ENCODE results near the gene RING1.

The RING1 gene

GRCh38 chr6:33166811-33167210 is 41.5 kb upstream of the RING1 start:
- Histone ChIP-seq H3K27me3 (ENCODE audit: control insufficient read depth in 2 of 2, insufficient read depth in 2 of 2, low read length in 2 of 2) (peaks cover 0 to 2% of the 10 kb centered on the region in 2 donors), H3K4me1 (ENCODE audit: control insufficient read depth in 2 of 2, insufficient read depth in 2 of 2, low read length in 2 of 2) (peaks cover 2 to 4% of the 10 kb centered on the region in 2 donors), H3K36me3 (ENCODE audit: control insufficient read depth in 2 of 2, insufficient read depth in 2 of 2, low read length in 2 of 2) (no peaks in the 10 kb centered on the region), H3K4me3 (ENCODE audit: low read length in 2 of 2) (no peak overlapping the region), H3K9ac (ENCODE audit: low read depth in 1 of 2, low read length in 2 of 2) (no peak overlapping the region), H3K27ac (ENCODE audit: low read depth in 2 of 2, low read length in 2 of 2) (no peak overlapping the region), H3K9me3 (ENCODE audit: control insufficient read depth in 2 of 2, low read length in 2 of 2) (no peaks in the 10 kb centered on the region)

- Histone ChIP-seq H3K4me1 (ENCODE audit: control insufficient read depth in 2 of 2, insufficient read depth in 2 of 2, low read length in 2 of 2) (no peaks in the 10 kb centered on the region), H3K9ac (ENCODE audit: low read depth in 1 of 2, low read length in 2 of 2) (no peak overlapping the region)
Observed at GRCh38 chr6:33167374-33168283, 40.7 kb upstream of the RING1 start.

DNA sequence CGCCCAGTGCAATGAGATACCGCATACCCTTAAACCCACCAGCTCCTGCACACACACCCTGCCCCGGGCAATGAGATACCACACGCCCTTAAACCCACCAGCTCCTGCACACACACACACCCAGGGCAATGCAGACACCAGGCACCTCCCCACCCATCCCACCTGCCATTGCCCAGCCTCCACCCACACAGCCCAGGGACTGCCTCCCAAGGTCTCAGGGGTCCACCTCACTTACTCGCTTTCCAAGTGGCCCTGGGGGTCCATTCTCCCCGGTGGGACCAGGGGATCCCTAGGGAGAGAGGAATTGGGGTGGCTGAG is 40.1 kb upstream of the RING1 start:
- Histone ChIP-seq H3K27ac (ENCODE audit: low read depth in 2 of 2, low read length in 2 of 2) (no peak overlapping the region), H3K9me3 (ENCODE audit: control insufficient read depth in 2 of 2, low read length in 2 of 2) (no peaks in the 10 kb centered on the region), H3K36me3 (ENCODE audit: control insufficient read depth in 2 of 2, insufficient read depth in 2 of 2, low read length in 2 of 2) (no peaks in the 10 kb centered on the region), H3K4me3 (ENCODE audit: low read length in 2 of 2) (no peak overlapping the region), H3K27me3 (ENCODE audit: control insufficient read depth in 2 of 2, insufficient read depth in 2 of 2, low read length in 2 of 2) (peaks cover 2% of the 10 kb centered on the region in 2 donors), H3K9ac (ENCODE audit: low read depth in 1 of 2, low read length in 2 of 2) (no peak overlapping the region), H3K4me1 (ENCODE audit: control insufficient read depth in 2 of 2, insufficient read depth in 2 of 2, low read length in 2 of 2) (no peaks in the 10 kb centered on the region)

More at GRCh38 chr6:33167374-33168283, 40.7 kb upstream of the RING1 start:
- Histone ChIP-seq H3K36me3 (ENCODE audit: control insufficient read depth in 2 of 2, insufficient read depth in 2 of 2, low read length in 2 of 2) (no peaks in the 10 kb centered on the region), H3K27ac (ENCODE audit: low read depth in 2 of 2, low read length in 2 of 2) (no peak overlapping the region), H3K4me3 (ENCODE audit: low read length in 2 of 2) (no peak overlapping the region), H3K9me3 (ENCODE audit: control insufficient read depth in 2 of 2, low read length in 2 of 2) (no peaks in the 10 kb centered on the region), H3K27me3 (ENCODE audit: control insufficient read depth in 2 of 2, insufficient read depth in 2 of 2, low read length in 2 of 2) (peaks cover 0 to 2% of the 10 kb centered on the region in 2 donors)

- H3K4me3 ChIP-seq (ENCODE audit: low read length in 2 of 2): no peak overlapping the region
- peaks cover 2 to 6% of the 10 kb centered on the region in 2 donors for H3K27me3 ChIP-seq (ENCODE audit: control insufficient read depth in 2 of 2, insufficient read depth in 2 of 2, low read length in 2 of 2)
- no peak overlapping the region for H3K9ac ChIP-seq (ENCODE audit: low read depth in 1 of 2, low read length in 2 of 2)
- H3K36me3 ChIP-seq (ENCODE audit: control insufficient read depth in 2 of 2, insufficient read depth in 2 of 2, low read length in 2 of 2): no peaks in the 10 kb centered on the region
- H3K27ac ChIP-seq (ENCODE audit: low read depth in 2 of 2, low read length in 2 of 2): no peak overlapping the region
- no peaks in the 10 kb centered on the region for H3K4me1 ChIP-seq (ENCODE audit: control insufficient read depth in 2 of 2, insufficient read depth in 2 of 2, low read length in 2 of 2)
- H3K9me3 ChIP-seq (ENCODE audit: control insufficient read depth in 2 of 2, low read length in 2 of 2): no peaks in the 10 kb centered on the region
Observed at GRCh38 chr6:33168639-33169038, 39.7 kb upstream of the RING1 start.

GRCh38 chr6:33169291-33170175 is 38.8 kb upstream of the RING1 start:
- no peaks in the 10 kb centered on the region for H3K9me3 ChIP-seq (ENCODE audit: control insufficient read depth in 2 of 2, low read length in 2 of 2)
- no peak overlapping the region for H3K9ac ChIP-seq (ENCODE audit: low read depth in 1 of 2, low read length in 2 of 2)
- H3K27me3 ChIP-seq (ENCODE audit: control insufficient read depth in 2 of 2, insufficient read depth in 2 of 2, low read length in 2 of 2): peaks cover 0 to 6% of the 10 kb centered on the region in 2 donors
- no peak overlapping the region for H3K27ac ChIP-seq (ENCODE audit: low read depth in 2 of 2, low read length in 2 of 2)
- H3K4me1 ChIP-seq (ENCODE audit: control insufficient read depth in 2 of 2, insufficient read depth in 2 of 2, low read length in 2 of 2): no peaks in the 10 kb centered on the region
- no peak overlapping the region for H3K4me3 ChIP-seq (ENCODE audit: low read length in 2 of 2)
- no peaks in the 10 kb centered on the region for H3K36me3 ChIP-seq (ENCODE audit: control insufficient read depth in 2 of 2, insufficient read depth in 2 of 2, low read length in 2 of 2)

GRCh38 chr6:33170176-33171015 is 37.9 kb upstream of the RING1 start:
- Histone ChIP-seq H3K4me1 (ENCODE audit: control insufficient read depth in 2 of 2, insufficient read depth in 2 of 2, low read length in 2 of 2) (no peaks in the 10 kb centered on the region), H3K9me3 (ENCODE audit: control insufficient read depth in 2 of 2, low read length in 2 of 2) (no peaks in the 10 kb centered on the region), H3K9ac (ENCODE audit: low read depth in 1 of 2, low read length in 2 of 2) (no peak overlapping the region), H3K4me3 (ENCODE audit: low read length in 2 of 2) (no peak overlapping the region), H3K27ac (ENCODE audit: low read depth in 2 of 2, low read length in 2 of 2) (no peak overlapping the region), H3K27me3 (ENCODE audit: control insufficient read depth in 2 of 2, insufficient read depth in 2 of 2, low read length in 2 of 2) (peaks cover 2 to 6% of the 10 kb centered on the region in 2 donors), H3K36me3 (ENCODE audit: control insufficient read depth in 2 of 2, insufficient read depth in 2 of 2, low read length in 2 of 2) (no peaks in the 10 kb centered on the region)

DNA sequence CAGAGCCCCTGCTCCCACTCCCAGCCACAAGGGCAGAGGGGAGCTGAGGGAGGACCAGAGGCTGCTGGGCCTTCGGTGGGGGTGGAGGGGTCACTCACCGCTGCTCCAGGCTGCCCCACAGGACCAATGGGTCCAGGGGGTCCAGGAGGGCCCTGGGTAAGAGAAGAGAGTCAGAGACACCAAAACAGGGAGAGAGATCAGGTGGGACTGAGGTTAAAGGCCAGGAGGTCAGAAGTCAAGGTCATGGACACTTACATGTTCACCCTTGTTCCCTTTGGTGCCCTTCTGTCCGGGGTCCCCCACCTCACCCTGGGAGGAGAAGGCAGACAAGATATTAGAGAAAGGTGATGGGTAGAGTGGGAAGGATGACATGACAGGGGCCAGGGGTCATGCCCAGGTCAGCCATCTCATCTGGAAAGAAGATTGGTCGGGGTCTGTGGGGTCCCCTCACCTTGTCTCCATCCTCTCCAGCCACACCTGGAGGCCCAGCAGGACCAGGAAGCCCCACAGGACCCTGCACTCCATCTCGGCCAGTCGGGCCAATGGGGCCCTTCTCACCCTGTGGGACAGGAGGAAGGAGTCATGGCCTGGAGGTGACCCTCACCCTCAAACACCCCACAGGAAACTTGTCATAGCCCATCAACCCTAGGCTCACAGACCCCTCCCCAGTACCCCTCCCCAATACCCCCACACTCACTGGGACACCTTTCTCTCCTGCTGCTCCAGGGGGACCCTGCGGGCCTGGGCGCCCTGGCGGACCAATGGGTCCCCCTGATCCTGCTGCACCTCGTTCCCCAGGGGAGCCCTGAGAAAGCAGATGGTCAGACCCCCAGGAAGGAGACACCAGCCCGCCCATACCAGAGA is 37.1 kb upstream of the RING1 start:
- no peaks in the 10 kb centered on the region for H3K9me3 ChIP-seq (ENCODE audit: control insufficient read depth in 2 of 2, low read length in 2 of 2)
- H3K36me3 ChIP-seq (ENCODE audit: control insufficient read depth in 2 of 2, insufficient read depth in 2 of 2, low read length in 2 of 2): no peaks in the 10 kb centered on the region
- peaks cover 2 to 6% of the 10 kb centered on the region in 2 donors for H3K27me3 ChIP-seq (ENCODE audit: control insufficient read depth in 2 of 2, insufficient read depth in 2 of 2, low read length in 2 of 2)
- no peak overlapping the region for H3K27ac ChIP-seq (ENCODE audit: low read depth in 2 of 2, low read length in 2 of 2)
- H3K4me1 ChIP-seq (ENCODE audit: control insufficient read depth in 2 of 2, insufficient read depth in 2 of 2, low read length in 2 of 2): no peaks in the 10 kb centered on the region
- no peak overlapping the region for H3K9ac ChIP-seq (ENCODE audit: low read depth in 1 of 2, low read length in 2 of 2)
- no peak overlapping the region for H3K4me3 ChIP-seq (ENCODE audit: low read length in 2 of 2)

DNA sequence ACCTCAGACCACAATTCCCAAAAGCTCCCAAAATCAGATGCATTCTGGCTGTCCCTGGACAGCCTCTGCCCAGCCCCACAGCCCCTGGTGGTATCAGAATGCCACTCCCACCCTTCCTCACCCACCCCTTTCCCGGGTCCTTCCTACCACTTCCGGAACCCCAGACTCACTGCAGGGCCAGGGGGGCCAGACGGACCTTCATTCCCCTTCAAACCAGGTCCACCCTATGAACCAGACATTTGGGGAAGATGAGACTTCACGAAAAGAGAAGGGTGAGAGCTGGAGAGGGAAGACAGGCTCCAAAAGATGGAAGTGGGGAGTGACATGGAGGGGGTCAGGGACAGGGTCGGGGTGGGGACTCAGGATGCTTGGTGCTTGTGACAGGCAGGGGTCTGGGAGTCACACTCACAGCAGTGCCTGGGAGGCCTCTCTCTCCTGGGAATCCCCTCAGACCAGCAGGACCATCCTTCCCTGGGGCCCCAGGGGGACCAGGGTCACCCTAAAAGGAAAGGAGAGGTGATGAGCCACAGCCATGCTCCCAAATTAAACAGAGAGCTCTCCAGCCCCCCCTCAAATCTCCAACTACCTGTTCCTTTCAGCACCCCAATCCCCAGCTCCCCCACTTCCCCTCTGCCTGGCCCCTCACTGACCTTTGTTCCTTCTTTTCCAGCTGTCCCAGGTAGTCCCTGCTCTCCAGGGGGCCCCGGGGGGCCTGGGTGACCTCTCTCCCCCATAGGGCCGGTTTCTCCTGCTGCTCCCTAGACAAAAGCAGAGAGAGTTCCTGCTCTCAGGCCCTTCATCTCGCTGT is 36.2 kb upstream of the RING1 start:
- Histone ChIP-seq H3K4me1 (ENCODE audit: control insufficient read depth in 2 of 2, insufficient read depth in 2 of 2, low read length in 2 of 2) (no peaks in the 10 kb centered on the region), H3K27ac (ENCODE audit: low read depth in 2 of 2, low read length in 2 of 2) (no peak overlapping the region), H3K4me3 (ENCODE audit: low read length in 2 of 2) (no peak overlapping the region), H3K9me3 (ENCODE audit: control insufficient read depth in 2 of 2, low read length in 2 of 2) (no peaks in the 10 kb centered on the region), H3K9ac (ENCODE audit: low read depth in 1 of 2, low read length in 2 of 2) (no peak overlapping the region), H3K36me3 (ENCODE audit: control insufficient read depth in 2 of 2, insufficient read depth in 2 of 2, low read length in 2 of 2) (no peaks in the 10 kb centered on the region), H3K27me3 (ENCODE audit: control insufficient read depth in 2 of 2, insufficient read depth in 2 of 2, low read length in 2 of 2) (peaks cover 2 to 6% of the 10 kb centered on the region in 2 donors)

Data from mucosa of rectum (tissue), 2 donors.